GM12873 (cell line): ENCODE results near the gene TMLHE.

Experiments used
- CTCF ChIP-seq: IDR thresholded peaks from 2 replicates; pipeline ENCODE4 v1.5.1; 2012; ENCODE audit warnings: low read depth, mild to moderate bottlenecking, moderate library complexity, low read length, control low read depth; ENCODE audit not compliant: insufficient read depth; ENCODE audit errors: missing control alignments

Gene TMLHE

DNA sequence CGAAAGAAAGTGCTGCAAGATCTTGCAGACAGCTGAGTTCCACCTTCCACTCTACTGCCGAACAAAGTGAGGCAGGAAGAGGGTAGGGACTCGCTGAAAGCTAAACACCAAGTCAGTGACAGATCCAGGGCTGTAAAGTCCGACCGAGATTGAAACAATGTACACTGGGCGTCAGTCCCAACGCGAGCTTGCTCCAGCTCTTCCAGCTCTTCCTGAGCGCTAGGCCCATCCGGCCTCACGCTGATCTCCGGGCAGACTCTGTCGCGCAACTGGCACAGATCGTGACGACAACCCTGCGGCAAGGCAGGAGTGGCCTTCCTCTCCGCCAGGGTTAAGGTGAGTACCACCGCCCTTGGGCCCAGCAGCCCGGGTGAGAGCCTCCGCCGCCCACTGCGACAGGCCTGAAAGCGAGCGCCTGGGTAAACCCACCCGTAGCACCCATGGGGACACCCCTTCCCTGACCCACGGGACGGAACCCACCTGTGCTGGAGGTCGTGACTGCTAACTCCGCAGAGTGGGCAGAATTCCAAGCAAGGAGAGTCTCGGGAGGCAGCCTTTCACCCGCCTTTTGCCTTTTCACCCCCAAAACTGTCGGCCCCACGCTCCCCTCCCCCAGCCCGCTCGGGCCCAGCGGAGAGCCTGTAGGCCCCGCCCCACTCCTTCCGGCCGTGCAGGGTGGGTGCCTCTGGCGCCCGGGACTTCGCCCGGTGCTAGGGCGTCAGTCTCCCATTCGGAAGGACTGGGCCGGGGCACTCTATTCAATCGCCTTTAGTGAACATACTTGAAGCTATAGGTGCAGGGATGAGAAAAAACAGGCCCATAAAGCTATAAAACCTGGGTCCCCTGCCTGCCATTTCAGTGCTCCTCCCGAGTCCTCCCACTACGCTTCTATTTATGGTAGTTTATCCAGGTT, at the start of gene TMLHE, which contains the start of gene SPRY3:
TSS of gene TMLHE (minus strand) at position 641 of the 913 bp plus-strand sequence. CDS start 67,676 bp downstream, outside the sequence.
TSS of gene SPRY3 (plus strand) at position 275 of the 913 bp plus-strand sequence.
- TF ChIP-seq CTCF = no peak

DNA sequence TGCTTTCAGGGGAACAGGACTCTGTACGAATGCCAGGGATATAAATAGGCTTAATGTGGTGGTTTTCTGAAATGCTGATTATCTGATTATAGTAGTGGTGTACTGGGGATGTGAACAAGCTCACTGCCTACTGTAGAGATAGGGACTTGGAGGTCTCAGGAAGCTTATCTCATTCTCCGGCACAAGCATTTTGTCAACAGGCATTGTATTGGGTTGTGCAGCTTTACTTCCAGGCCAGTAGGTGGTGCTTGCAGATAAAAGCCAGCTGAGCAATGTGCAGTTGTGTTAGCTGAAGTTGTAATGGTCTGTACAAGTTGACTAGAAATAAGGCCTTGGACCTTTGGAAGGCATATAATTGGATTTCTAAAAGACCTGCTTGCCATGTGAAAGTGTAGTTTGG, 49.5 kb upstream of the TMLHE start:
- TF ChIP-seq CTCF = peak; percentile 48

- no peak for TF ChIP-seq CTCF
These were observed 32.4 kb upstream of the TMLHE start for GRCh38 chrX:155645180-155645579.

DNA sequence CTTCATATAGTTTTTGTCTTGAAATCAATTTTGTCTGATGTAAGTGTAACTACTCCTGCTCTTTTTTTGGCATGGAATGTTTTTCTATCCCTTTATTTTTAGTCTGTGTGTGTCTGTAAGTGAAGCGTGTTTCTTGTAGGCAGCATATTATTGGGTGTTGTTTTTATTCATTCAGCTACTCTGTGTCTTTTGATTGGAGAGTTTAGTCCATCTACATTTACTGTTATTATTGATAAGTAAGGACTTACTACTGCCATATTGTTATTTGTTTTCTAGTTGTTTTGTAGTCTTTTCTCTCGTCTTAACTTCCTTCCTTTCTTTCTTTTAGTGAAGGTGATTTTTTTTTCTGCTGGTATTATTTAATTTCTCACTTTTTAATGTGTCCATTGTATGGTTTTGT, 30.5 kb upstream of the TMLHE start:
- no peak for TF ChIP-seq CTCF

- TF ChIP-seq CTCF = no peak
These were observed 25.0 kb upstream of the TMLHE start for GRCh38 chrX:155637714-155638113.

DNA sequence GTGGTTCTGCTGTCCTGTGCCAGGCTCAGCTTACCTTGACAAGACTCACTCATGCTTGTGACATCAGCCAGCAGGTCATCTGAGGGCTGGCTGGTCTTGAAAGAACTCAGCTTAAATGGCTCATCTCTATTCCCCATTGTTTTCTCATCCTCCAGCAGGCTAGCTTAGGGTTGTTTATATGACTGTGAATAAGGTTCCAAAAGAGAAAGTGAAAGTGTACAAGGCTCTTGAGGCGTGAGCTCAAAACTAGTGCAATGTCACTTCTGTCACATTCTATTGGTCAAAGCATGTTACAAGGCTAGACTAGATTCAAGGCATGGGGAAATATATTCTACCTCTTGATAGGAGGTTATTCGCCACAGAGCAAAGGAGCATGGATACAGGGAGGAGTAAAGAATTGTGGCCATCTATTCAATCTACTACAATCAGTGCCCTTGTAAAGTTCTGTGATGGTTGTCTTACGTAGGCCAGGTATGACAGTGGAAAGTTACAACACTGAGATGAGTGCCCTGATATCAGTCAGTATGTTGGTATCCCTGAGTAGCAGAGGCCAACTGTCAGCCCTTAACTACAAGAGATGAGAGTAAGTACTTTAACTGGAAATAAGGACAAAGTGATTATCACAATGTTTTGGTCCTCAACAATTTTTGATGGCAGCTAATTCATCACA, 19.8 kb upstream of the TMLHE start:
- no peak for TF ChIP-seq CTCF

DNA sequence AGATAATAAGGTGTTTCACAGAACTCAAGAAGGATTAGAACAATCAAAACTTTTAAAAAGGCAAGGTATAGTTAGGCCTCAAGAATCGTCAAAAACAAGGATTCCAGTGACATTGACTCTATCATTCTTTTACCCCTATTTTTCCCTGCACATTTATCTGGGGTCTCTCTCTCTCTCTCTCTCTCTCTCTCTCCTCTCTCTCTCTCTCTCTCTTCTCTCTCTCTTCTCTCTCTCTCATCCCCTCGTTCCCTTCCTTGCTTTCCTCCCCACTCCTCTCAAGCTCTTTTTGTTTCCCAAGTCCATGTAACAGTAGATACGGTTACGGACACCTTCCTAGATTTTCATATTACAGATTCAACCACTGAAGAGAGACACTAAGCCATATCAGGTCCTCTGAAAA, 3.2 kb upstream of the TMLHE start:
- TF ChIP-seq CTCF = no peak
